ENCODE results near the gene SHISAL1. TPM values are rescaled to one million over a fixed set of nuclear protein-coding genes. Genes with fewer than 3 reads are reported as not detected.

SHISAL1 gene
- total RNA-seq, 1 donor from 2014 or later: 0.71 TPM

DNA sequence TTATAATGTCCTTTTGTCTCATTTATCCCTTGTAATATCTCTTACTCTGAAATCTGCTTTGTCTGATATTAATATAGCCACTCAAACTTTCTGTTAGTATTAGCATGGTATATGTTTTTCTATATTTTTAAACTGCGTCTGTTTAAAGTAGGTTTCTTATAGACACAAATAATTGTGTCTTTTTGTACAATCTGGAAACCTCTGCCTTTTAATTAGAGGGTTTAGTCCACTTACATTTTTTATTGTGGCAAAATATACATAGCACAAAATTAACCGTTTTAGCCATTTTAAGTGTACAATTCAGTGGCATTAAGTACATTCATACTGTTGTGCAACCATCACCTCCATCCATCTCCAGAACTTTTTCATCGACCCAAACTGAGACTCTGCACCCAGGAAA is 103.4 kb downstream of the SHISAL1 start:
- DNase-seq (ENCODE audit: low read depth): no peak
- Histone ChIP-seq H3K27me3 (ENCODE audit: control insufficient read depth, insufficient read depth, low read length) (peaks cover 3% of the 10 kb centered on the region), H3K4me3 (ENCODE audit: low read depth, low read length) (no peak overlapping the region), H3K36me3 (ENCODE audit: control insufficient read depth, insufficient read depth, low read length) (no peaks in the 10 kb centered on the region)
- TF ChIP-seq, protein P1, sequence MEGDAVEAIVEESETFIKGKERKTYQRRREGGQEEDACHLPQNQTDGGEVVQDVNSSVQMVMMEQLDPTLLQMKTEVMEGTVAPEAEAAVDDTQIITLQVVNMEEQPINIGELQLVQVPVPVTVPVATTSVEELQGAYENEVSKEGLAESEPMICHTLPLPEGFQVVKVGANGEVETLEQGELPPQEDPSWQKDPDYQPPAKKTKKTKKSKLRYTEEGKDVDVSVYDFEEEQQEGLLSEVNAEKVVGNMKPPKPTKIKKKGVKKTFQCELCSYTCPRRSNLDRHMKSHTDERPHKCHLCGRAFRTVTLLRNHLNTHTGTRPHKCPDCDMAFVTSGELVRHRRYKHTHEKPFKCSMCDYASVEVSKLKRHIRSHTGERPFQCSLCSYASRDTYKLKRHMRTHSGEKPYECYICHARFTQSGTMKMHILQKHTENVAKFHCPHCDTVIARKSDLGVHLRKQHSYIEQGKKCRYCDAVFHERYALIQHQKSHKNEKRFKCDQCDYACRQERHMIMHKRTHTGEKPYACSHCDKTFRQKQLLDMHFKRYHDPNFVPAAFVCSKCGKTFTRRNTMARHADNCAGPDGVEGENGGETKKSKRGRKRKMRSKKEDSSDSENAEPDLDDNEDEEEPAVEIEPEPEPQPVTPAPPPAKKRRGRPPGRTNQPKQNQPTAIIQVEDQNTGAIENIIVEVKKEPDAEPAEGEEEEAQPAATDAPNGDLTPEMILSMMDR (IDR thresholded peaks at IDR 0.05; ENCODE audit: insufficient read depth, low read length, poor library complexity, severe bottlenecking): no peak

DNA sequence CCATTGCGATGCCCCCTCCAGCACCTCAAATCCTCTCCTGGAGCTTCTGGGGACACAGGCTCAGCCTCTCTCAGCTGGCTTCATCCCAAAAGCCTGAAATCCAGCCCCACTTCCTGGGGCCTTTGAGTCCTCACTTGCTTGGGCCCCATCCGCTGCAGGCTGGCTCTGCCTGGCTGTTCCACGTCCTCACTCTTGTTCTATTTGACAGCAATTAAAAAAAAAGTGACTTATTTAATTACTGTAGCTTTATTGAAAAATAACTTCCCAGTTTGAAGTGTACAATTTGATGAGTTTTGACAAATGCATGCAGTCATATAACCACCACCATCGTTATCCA is 104.8 kb downstream of the SHISAL1 start:
- H3K4me3 ChIP-seq (ENCODE audit: low read depth, low read length): no peak overlapping the region
- no peaks in the 10 kb centered on the region for H3K36me3 ChIP-seq (ENCODE audit: control insufficient read depth, insufficient read depth, low read length)
- no peak for DNase-seq (ENCODE audit: low read depth)
- peaks cover 3% of the 10 kb centered on the region for H3K27me3 ChIP-seq (ENCODE audit: control insufficient read depth, insufficient read depth, low read length)
- TF ChIP-seq, protein P1 (IDR thresholded peaks at IDR 0.05; ENCODE audit: insufficient read depth, low read length, poor library complexity, severe bottlenecking): no peak

DNA sequence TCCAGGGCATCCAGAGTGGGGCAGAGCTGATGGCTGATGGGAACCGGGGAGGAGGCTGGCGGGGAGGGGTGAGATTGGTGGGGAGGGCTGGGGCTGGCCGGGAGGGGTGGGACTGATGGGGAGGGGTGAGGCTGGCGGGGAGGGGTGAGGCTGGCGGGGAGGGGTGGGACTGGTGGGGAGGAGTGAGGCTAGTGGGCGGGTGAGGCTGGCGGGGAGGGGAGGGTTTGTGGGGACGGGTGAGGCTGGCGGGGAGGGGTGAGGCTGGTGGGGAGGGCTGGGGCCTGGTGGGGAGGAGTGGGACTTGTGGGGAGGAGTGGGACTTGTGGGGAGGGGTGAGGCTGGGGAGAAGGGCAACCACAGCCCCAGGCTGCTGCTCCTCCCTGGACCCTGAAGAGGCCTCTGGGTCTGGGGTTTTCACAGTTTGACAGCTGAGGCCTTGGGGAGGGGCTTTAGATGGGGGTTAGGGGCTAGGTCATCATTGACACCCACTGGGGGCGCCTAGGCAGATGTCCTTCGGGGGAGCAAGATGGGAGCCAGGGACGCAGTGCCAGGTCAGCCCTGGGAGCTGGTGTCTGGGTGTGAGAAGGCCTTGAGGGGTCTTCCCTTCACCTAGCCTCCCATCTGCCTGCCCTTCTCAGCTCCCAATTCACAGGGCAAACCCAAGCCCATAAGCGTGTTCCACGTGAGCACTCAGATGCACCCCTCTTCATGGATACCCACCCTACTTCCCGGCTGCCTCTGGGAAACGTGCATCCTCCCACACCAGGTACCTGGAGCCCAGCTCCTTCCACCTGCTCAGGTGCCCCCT is 105.4 kb downstream of the SHISAL1 start:
- Histone ChIP-seq H3K4me3 (ENCODE audit: low read depth, low read length) (no peak overlapping the region), H3K36me3 (ENCODE audit: control insufficient read depth, insufficient read depth, low read length) (no peaks in the 10 kb centered on the region), H3K27me3 (ENCODE audit: control insufficient read depth, insufficient read depth, low read length) (peaks cover 3% of the 10 kb centered on the region)
- no peak for DNase-seq (ENCODE audit: low read depth)
- TF ChIP-seq, protein P1 (IDR thresholded peaks at IDR 0.05; ENCODE audit: insufficient read depth, low read length, poor library complexity, severe bottlenecking): no peak

DNA sequence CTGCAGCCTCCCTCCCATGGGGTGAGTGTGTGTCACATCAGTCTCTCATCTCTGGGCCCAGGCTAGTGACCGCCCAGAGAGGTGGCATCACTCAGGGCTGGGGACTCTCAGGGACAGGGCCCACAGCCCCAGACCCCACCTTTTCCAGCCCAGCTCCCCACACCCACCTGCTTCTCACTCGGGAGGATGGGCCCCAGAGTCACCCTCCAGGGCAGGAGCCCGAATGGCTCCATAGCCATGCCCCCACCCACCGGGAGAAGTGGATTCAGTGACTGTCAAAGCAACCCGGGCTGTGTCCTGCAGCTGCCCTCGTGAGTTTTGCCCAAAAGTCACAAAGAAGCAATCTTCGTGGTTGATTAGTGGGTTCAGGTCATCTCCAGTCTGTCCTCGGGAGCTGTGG is 106.1 kb downstream of the SHISAL1 start:
- H3K4me3 ChIP-seq (ENCODE audit: low read depth, low read length): no peak overlapping the region
- TF ChIP-seq, protein P1 (IDR thresholded peaks at IDR 0.05; ENCODE audit: insufficient read depth, low read length, poor library complexity, severe bottlenecking): no peak
- peaks cover 5% of the 10 kb centered on the region for H3K27me3 ChIP-seq (ENCODE audit: control insufficient read depth, insufficient read depth, low read length)
- no peaks in the 10 kb centered on the region for H3K36me3 ChIP-seq (ENCODE audit: control insufficient read depth, insufficient read depth, low read length)
- no peak for DNase-seq (ENCODE audit: low read depth)

DNA sequence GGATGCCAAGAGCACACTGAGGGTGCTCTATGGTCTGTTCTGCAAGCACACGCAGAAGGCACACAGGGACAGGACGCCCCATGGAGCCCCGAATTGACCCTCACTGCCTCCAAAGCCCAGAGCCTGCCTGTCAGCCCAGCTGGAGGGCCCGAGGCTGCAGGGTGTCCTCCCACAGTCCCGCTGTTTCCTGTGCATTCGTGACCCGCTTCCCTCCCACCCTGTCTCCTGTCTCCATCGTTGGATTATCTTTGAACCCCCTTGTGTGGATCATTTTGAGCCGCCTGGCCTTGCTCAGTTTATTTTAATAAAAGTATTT is 106.5 kb downstream of the SHISAL1 start:
- DNase-seq (ENCODE audit: low read depth): no peak
- Histone ChIP-seq H3K36me3 (ENCODE audit: control insufficient read depth, insufficient read depth, low read length) (no peaks in the 10 kb centered on the region), H3K27me3 (ENCODE audit: control insufficient read depth, insufficient read depth, low read length) (peaks cover 5% of the 10 kb centered on the region), H3K4me3 (ENCODE audit: low read depth, low read length) (no peak overlapping the region)
- TF ChIP-seq, protein P1 (IDR thresholded peaks at IDR 0.05; ENCODE audit: insufficient read depth, low read length, poor library complexity, severe bottlenecking): no peak

Data from kidney epithelial cell (primary cell).